ENCODE measurements around the gene LIFR. TPM values are rescaled to one million over a fixed set of nuclear protein-coding genes. Genes with fewer than 3 reads are reported as not detected.

The LIFR gene
- total and polyA plus RNA-seq, 2 of the 4 experiments (the other 2 are of a cell fraction): 1.9 to 10.4 TPM

DNA sequence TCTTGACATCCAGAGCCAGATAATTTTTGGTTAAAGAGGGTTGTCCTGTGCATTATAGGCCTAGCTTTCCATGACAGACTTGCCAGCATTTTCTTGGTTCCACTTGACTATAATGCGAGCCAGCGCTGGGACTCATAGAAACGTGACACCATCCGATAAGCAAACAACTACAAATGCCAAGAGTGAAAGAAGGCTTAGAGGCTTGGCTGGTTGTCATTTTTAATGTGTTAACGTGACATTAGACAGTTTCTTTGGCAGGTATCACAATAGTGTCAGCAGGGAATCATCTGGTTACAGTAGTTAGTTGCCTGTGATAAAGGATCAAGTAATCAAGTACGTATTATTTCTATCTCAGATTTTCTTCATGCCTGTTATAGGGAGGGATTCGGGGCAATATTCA, 20.0 kb upstream of the LIFR start:
- Histone ChIP-seq H4K8ac (ENCODE audit: low read depth in 2 of 2, low read length in 2 of 2) (no peak overlapping the region), H3K23ac (ENCODE audit: low read depth, low read length) (no peak overlapping the region), H3K18ac (ENCODE audit: low read depth, low read length) (no peak overlapping the region), H2AK5ac (ENCODE audit: low read depth, low read length) (no peak overlapping the region), H4K20me1 (ENCODE audit: insufficient read depth, low read length) (no peaks in the 10 kb centered on the region), H2AK9ac (replicated peaks; ENCODE audit: low read depth, low read length, poor library complexity) (no peak overlapping the region), H2BK5ac (ENCODE audit: low read depth, low read length, poor library complexity, severe bottlenecking) (no peak overlapping the region), H3K27me3 (ENCODE audit: control insufficient read depth, insufficient read depth, low read length) (peaks cover 19% of the 10 kb centered on the region), H2BK15ac (ENCODE audit: low read depth, low read length) (no peak overlapping the region), H2BK120ac (ENCODE audit: low read depth, low read length) (no peak overlapping the region), H3K4ac (ENCODE audit: low read depth, low read length) (no peak overlapping the region), H3K4me3 (ENCODE audit: insufficient read depth, low read depth, low read length) (no peak overlapping the region), H2AFZ (replicated peaks; ENCODE audit: low read length, poor library complexity) (no peak overlapping the region), H3K4me1 (ENCODE audit: control insufficient read depth, insufficient read depth, low read length) (no peaks in the 10 kb centered on the region), H2BK20ac (ENCODE audit: low read depth, low read length) (no peak overlapping the region), H3K79me1 (ENCODE audit: low read depth in 1 of 2, low read length in 2 of 2) (no peaks in the 10 kb centered on the region), H4K91ac (ENCODE audit: insufficient read depth, low read depth, low read length) (no peak overlapping the region), H3K36me3 (ENCODE audit: control insufficient read depth, insufficient read depth, low read length) (no peaks in the 10 kb centered on the region), H3K56ac (ENCODE audit: extremely low read depth, insufficient read depth, low read length) (no peak overlapping the region), H3K27ac (ENCODE audit: insufficient read depth, low read length) (no peak overlapping the region), H3K9me3 (ENCODE audit: control insufficient read depth, insufficient read depth, low read length) (no peaks in the 10 kb centered on the region), H3K9me1 (ENCODE audit: insufficient read depth, low read length) (no peaks in the 10 kb centered on the region), H4K5ac (ENCODE audit: low read depth, low read length) (no peak overlapping the region), H3K14ac (replicated peaks; ENCODE audit: low read depth, low read length) (no peak overlapping the region), H3K9ac (ENCODE audit: low read depth, low read length) (no peak overlapping the region), H3K4me2 (ENCODE audit: low read depth, low read length) (no peak overlapping the region)
- BruUV-seq (replicated peaks): no TSS peak
- no peak for DNase-seq
- POLR2A ChIA-PET (ENCODE audit: unreplicated experiment): no interaction called here
- dilution Hi-C loops (cut with HindIII; ENCODE audit: low sequenced_read_pairs, unreplicated experiment) (no loop called here), intact Hi-C loops (cut with micrococcal nuclease) (no loop called here), in situ Hi-C loops (cut with MboI; ENCODE audit: low sequenced_read_pairs) (no loop called here)
- TF ChIP-seq MXI1 (IDR thresholded peaks at IDR 0.05; ENCODE audit: borderline replicate concordance, low read depth, low read length): no peak
- TF ChIP-seq, protein P1, sequence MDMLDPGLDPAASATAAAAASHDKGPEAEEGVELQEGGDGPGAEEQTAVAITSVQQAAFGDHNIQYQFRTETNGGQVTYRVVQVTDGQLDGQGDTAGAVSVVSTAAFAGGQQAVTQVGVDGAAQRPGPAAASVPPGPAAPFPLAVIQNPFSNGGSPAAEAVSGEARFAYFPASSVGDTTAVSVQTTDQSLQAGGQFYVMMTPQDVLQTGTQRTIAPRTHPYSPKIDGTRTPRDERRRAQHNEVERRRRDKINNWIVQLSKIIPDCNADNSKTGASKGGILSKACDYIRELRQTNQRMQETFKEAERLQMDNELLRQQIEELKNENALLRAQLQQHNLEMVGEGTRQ (IDR thresholded peaks at IDR 0.05; ENCODE audit: low read depth, low read length): no peak
- TF ChIP-seq, protein P2, sequence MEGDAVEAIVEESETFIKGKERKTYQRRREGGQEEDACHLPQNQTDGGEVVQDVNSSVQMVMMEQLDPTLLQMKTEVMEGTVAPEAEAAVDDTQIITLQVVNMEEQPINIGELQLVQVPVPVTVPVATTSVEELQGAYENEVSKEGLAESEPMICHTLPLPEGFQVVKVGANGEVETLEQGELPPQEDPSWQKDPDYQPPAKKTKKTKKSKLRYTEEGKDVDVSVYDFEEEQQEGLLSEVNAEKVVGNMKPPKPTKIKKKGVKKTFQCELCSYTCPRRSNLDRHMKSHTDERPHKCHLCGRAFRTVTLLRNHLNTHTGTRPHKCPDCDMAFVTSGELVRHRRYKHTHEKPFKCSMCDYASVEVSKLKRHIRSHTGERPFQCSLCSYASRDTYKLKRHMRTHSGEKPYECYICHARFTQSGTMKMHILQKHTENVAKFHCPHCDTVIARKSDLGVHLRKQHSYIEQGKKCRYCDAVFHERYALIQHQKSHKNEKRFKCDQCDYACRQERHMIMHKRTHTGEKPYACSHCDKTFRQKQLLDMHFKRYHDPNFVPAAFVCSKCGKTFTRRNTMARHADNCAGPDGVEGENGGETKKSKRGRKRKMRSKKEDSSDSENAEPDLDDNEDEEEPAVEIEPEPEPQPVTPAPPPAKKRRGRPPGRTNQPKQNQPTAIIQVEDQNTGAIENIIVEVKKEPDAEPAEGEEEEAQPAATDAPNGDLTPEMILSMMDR (conservative IDR thresholded peaks at IDR 0.05; ENCODE audit: low read depth, low read length): no peak
- 40% methylated on average over 1 of the region's 7 CpGs; no CpG with 5 or more reads in 1 of the 2 experiments for WGBS, 2 experiments (ENCODE audit: extremely low coverage in 2 of 2, insufficient read length in 1 of 2)
- CTCF ChIA-PET: no interaction called here
- no peak for ATAC-seq (ENCODE audit: low read depth)
